GM08714 (cell line): ENCODE data around the gene ADCYAP1R1.
"Not testable (repeated sequence)": the region's sequence is repeated elsewhere in the genome, so short reads cannot be mapped to it uniquely, and the experiment has no call there.

Experiments used
- H3K4me3 ChIP-seq: fragments of 200-500 bp; sonication (Bioruptor generic); 2 replicates; pipeline ENCODE4 v1.5.1; 2014; ENCODE audit warnings: mild to moderate bottlenecking, low read length, inconsistent platforms
- ZNF274 ChIP-seq: IDR thresholded peaks from 2 replicates; pipeline ENCODE4 v1.6.1; 2012; ENCODE audit warnings: mild to moderate bottlenecking, low read depth, low read length

The ADCYAP1R1 gene

GRCh38 chr7:31123726-31124125 is 71.6 kb downstream of the ADCYAP1R1 start:
- H3K4me3 ChIP-seq, result no peak overlapping the region
- no peak for TF ChIP-seq ZNF274

DNA sequence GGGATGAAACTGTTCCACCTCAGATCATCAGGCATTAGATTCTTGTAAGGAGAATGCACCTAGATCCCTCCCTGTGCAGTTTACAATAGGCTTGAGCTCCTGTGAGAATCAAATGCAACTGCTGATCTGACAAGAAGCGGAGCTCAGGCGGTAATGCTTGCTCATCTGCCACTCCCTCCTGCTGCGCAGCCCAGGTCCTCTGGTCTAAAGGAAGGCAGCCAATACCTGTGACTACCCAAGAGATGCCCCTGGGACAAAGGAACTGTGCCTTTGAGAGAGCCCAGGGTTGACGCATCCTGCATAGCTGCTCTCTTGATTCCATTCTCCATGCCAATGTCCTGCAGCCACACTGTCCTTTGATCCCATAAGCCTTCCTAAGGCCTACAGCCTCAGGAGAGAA is 73.1 kb downstream of the ADCYAP1R1 start:
- H3K4me3 ChIP-seq, result no peak overlapping the region
- no peak for TF ChIP-seq ZNF274

GRCh38 chr7:31126976-31127375 is 74.9 kb downstream of the ADCYAP1R1 start:
- no peak overlapping the region for H3K4me3 ChIP-seq
- TF ChIP-seq ZNF274, result no peak

GRCh38 chr7:31129067-31129466 is 77.0 kb downstream of the ADCYAP1R1 start:
- no peak for TF ChIP-seq ZNF274
- no peak overlapping the region for H3K4me3 ChIP-seq

GRCh38 chr7:31133497-31133896 is 81.4 kb downstream of the ADCYAP1R1 start:
- TF ChIP-seq ZNF274, result no peak
- no peak overlapping the region for H3K4me3 ChIP-seq

- no peak for TF ChIP-seq ZNF274
- no peak overlapping the region for H3K4me3 ChIP-seq
Measured at GRCh38 chr7:31134246-31135188, 82.4 kb downstream of the ADCYAP1R1 start.

GRCh38 chr7:31137234-31137633 is 85.1 kb downstream of the ADCYAP1R1 start:
- no peak overlapping the region for H3K4me3 ChIP-seq
- no peak for TF ChIP-seq ZNF274

- H3K4me3 ChIP-seq, result no peak overlapping the region
- TF ChIP-seq ZNF274, result no peak
Measured at GRCh38 chr7:31145339-31145738, 93.2 kb downstream of the ADCYAP1R1 start.

- H3K4me3 ChIP-seq, result no peak overlapping the region
- no peak for TF ChIP-seq ZNF274
Measured at GRCh38 chr7:31146030-31146429, 93.9 kb downstream of the ADCYAP1R1 start.

- no peak for TF ChIP-seq ZNF274
Measured at GRCh38 chr7:31146538-31146937, 94.4 kb downstream of the ADCYAP1R1 start.

DNA sequence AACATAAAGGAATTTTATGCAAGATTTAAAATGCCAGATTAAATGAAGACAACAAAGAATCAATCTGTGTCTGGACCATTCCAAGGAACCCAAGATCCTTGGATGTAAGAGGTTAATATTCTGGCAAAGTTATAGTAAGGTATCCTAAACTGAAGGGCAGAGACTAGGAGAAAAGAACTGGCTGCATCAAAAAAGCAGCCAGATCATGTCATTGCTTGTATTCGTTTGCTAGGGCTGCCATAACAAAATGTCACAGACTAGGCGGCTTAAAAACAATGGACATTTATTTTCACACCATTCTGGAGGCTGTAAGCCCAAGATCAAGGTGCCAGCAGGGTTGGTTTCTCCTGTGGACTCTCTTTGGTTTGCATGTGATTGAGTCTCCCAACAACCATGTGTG is 99.7 kb downstream of the ADCYAP1R1 start:
- no peak for TF ChIP-seq ZNF274
- H3K4me3 ChIP-seq, result no peak overlapping the region

More at GRCh38 chr7:31146538-31146937, 94.4 kb downstream of the ADCYAP1R1 start:
- H3K4me3 ChIP-seq, result no peak overlapping the region

DNA sequence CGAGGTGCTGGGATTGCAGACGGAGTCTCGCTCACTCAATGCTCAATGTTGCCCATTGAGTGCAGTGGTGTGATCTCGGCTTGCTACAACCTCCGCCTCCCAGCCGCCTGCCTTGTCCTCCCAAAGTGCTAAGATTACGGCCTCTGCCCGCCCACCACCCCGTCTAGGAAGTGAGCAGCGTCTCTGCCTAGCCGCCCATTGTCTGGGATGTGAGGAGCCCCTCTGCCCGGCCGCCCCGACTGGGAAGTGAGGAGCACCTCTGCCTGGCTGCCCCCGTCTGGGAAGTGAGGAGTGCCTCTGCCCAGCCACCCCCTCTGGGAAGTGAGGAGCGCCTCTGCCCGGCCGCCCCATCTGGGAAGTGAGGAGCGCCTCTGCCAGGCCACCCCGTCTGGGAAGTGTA is 101.2 kb downstream of the ADCYAP1R1 start:
- not testable (repeated sequence) for H3K4me3 ChIP-seq

DNA sequence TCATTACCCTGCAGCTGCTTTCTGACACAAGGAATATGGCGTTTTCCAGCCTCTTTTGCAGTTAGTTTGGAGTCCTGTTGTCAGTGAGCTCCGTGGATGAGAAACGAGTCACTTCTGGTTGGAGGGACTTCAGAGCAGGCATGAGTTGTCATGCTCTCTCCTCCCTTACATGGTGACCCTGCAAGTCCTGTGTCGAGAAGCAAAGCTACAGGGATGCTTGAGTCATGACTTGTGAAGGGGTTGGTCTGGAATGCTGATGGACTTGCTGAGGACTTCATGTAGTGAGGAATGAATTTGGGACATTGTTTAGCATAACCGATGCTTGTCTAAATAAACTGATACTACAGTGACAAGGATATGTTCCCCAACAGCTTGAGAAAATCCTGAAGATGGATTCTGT is 108.8 kb downstream of the ADCYAP1R1 start:
- no peak for TF ChIP-seq ZNF274
- no peak overlapping the region for H3K4me3 ChIP-seq
